NCI-H2227 (cell line): ENCODE data around the gene PDCD7.
A peak's percentile ranks its signal among the peaks of the same experiment; 100 is the strongest.
"Not testable (repeated sequence)": the region's sequence is repeated elsewhere in the genome, so short reads cannot be mapped to it uniquely, and the experiment has no call there.

ENCODE experiments used
- DNase-seq: peaks from one replicate; lab custom pipeline; 2025; ENCODE audit not compliant: unreplicated experiment; lab: John Stamatoyannopoulos, UW

PDCD7 gene

DNA sequence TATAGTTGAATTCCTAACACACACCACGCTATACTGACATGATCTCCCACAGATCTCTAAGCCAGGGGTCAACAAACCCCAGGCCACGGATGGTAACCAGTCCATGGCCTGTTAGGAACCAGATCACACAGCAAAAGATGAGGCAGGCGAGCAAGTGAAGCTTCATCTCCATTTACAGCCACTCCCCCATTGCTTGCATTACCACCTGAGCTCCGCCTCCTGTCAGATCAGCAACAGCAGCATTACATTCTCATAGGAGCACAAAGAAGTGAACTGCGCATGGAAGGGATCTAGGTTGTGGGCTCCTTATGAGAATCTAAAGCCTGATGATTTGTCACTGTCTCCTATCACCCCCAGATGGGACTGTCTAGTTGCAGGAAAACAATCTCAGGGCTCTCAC is 2.7 kb downstream of the PDCD7 start:
- peak; percentile 10 for DNase-seq

DNA sequence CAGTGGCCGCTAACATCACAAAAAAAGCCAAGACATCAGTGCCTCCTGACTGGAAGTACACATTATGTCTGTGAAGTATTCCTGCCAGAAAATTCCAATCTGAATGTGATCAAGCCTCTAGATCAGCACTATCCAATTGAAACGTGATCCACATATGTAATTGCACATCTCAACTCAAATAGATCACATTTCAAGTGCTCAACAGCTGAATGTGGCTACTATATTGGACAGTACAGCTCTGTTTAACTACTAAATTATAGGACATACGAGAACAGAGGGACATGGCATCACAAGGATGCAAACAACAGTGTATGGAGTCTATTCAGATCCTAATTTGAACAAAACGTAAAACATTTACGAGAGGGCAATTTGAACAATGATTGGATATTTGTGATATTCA is 18.1 kb downstream of the PDCD7 start:
- DNase-seq = peak; percentile 22

DNA sequence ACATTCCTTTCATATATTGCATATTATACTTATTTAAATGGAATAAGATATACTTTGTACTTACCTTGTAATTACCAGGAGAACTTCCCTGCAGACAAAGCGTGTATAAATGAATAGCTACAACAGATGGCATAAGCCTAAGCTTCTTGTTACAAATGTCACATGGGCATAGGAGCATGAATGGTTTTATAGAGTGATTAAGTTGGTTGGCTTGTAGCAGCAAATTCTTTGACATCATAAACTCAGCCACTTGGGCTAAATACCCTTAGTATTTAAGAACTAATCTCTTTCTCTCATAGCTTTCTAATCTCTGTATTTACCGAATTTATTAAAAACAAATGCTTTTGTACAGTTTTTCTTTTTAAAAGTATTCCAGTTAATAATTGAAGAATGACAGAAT is 18.5 kb downstream of the PDCD7 start, which contains the start of gene UBAP1L:
Gene UBAP1L (minus strand): TSS at position 115 of the 400 bp plus-strand sequence. CDS start 8,985 bp downstream, outside the sequence.
- peak; percentile 5 for DNase-seq

DNA sequence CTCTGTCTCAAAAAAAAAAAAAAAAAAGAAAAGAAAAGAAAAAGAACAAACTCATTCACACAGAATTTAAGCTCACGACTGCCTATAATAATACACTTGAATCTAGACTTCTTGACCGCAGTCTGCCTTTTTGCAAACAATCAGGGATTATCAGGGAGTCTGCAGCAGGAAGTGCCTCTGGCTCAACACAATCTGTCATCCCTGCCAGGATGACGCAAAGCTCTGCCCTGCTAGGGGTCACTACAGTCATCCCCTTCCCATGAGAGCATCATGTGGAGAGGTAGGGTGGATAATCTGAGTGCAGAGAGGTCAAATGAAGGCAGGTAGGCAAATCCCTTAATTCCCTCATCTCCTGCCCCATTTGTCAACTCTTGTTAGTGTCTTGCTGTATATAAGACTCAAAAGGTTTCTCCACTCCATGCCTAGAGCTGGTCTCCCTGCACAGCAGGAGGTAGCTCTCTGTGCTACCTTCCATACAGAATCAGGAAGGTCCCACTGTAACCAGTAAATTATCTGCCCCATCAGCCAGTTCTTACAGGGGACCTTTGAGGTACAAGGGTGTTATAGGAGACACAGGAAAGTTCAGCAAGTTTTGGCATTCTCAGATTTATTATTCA is 22.8 kb downstream of the PDCD7 start:
- no peak for DNase-seq

DNA sequence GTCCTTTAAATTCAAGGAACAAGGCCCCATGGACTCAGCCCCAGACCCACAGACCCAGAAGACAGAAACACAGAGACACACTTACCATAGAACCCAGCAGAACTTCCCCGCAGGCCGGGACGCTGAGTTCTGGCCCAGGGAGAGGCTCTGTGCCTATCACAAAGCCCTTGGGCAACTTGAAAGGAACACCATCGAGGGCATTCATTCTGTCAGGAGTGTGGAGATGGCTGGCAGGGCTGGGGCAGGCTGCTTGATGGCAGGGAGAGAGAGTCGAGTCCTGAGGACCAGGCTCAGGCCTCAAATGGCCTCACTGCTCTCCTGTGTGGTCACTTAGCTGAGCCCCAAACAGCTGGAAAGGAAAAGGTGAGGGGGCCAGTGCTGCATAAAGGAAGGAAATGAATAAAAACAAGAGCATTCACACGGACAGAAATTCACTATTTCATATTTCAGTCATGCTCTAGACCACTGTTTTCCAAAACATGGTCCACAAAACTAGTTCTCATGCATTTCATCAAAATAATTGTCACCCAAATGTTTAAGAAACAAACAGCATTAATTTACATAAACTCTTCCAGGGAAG is 27.5 kb downstream of the PDCD7 start:
- DNase-seq = no peak

DNA sequence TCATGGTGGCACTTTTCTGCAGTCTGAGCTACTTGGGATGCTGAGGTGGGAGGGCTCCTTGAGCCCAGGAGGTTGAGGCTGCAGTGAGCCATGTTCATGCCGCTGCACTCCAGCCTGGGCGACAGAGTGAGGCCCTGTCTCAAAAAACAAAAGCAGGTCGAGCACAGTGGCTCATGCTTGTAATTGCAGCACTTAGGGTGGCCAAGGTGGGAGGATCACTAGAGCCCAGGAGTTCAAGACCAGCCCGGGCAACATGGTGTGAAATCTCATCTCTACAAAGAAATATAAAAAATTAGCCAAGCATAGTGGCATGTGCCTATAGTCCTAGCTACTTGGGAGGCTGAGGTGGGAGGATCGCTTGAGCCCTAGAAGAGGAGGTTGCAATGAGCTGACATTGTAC is 28.6 kb downstream of the PDCD7 start:
- no peak for DNase-seq

DNA sequence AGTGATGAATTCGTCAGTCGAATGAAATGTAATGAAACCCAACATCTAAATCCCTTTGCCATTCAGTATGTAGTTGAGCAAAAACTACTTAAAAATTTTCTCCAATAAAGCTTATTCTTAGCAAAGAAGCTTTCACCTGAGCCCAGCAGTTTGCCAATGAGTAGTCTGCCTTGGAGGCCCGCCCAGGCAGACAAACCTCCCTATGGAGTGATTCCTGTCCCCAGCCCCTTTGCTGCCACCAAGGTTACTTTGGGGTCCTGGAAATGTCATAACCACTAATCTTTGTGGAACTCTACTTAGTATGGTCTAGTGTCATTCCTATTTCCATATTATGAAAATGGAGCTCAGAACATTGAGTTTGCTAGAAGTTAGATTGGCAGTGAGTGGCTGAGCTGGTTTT is 30.7 kb downstream of the PDCD7 start:
- no peak for DNase-seq

DNA sequence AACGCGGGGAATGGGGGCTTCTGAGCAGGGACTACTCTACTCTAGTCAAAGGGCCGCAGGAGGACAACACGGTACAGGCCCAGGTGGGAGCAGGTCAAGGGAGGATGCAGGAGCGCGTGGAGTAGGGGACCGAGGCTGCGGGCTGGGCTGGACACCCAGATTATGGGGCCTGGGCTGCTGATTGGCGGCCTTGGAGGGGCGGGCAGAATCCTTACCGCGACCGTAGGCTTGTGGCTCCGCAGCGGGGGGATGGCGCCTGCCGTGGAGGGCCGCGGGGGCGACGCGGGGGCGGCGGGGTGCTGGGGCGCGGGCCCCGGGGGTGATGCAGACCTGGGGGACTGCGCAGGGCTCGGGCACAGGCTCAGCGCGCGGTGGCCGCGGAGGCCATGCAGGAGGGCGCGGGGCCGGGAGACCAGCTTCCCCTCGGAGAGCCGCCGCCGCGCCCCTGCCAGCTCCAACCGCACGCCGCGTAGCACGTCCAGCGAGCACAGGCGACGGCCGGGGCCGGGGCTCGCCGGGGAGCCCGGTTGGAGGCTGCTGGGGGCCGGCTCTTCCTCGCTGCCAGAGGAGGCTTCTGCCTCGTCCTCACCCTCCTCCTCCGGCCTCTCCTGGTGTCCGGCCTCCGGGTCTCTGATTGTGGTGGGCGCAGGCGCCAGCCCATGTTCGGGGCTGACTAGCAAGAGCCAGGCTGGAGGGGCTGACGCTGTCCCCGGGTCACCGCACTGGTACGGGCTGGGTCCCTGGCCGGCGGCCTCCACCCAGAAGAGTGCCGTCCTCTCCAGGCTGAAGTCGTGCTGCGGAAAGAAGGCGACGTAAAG is 31.5 kb downstream of the PDCD7 start:
- DNase-seq = no peak

DNA sequence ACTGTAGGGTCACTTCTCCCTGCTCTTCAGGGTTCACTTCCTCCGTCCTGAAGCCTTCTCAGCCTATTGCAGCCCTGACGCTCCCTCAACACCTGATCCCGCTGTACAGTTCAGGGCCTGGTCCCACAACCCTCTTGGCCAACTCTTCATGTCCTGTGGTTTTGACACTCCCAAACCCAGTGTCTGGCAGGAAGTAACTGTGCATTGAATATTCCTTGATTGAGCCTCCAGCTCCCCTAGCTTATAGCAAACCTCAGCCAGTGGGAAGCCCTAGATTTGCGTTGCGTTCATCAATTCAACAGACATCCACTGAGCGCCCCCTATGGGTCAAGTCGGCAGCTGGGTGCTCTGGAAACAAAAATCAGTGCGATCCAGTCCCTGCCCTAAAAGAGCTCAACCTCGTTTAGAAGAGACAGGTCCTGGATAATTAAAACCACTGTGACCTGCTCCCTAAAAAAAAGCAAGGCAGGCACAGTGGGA is 32.2 kb downstream of the PDCD7 start:
- peak; percentile 49 for DNase-seq

DNA sequence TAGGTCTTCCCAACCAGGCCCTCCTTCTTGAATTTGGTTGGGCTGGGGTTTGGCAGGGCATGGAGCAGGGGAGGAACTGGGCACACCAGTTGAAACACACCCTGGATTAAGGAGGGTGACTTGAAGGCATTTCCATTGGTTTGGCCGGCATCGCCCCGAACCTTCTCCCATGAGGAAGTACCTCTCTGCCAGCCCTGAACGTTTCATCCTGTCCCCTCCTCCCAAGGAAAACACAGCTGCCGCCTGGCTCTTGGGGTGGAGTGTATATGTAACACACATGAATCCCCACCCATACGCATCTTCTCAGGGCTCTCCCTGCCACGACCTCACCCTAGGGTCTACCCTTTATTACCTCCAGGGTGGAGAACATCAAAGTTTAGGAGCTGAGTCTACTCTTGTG is 33.2 kb downstream of the PDCD7 start:
- DNase-seq = no peak

DNA sequence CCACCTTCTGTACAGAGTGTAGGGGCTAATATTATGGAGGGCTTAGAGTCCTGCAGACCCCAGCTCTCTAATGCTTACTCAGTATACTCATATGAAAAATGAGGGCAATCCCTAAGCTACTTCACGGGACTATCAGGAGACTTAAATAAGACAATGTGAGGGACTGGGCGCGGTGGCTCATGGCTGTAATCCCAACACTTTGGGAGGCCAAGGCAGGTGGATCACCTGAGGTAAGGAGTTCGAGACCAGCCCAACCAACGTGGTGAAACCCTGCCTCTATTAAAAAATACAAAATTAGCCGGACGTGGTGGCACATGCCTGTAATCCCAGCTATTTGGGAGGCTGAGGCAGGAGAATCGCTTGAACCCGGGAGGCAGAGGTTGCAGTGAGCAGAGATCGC is 33.8 kb downstream of the PDCD7 start:
- not testable (repeated sequence) for DNase-seq

DNA sequence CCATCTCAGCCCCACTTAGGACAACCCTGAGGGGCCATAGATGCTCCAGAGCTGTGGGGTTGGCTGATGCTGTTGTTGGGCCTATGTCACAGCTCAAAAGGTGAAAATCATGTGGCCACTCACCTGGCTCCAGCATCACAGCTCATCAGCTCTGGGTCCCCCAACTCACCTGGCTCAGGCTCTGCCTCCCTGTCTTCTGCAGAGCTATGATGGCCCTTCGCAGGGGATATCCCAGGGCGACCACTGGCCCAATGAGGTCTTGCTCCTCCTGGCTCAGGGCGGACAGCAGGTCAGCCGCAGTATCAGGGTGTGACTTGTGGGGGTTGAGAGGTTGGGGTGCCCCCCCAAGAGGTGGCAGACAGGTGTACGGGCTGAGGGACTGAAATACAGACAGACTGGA is 34.3 kb downstream of the PDCD7 start:
- no peak for DNase-seq

DNA sequence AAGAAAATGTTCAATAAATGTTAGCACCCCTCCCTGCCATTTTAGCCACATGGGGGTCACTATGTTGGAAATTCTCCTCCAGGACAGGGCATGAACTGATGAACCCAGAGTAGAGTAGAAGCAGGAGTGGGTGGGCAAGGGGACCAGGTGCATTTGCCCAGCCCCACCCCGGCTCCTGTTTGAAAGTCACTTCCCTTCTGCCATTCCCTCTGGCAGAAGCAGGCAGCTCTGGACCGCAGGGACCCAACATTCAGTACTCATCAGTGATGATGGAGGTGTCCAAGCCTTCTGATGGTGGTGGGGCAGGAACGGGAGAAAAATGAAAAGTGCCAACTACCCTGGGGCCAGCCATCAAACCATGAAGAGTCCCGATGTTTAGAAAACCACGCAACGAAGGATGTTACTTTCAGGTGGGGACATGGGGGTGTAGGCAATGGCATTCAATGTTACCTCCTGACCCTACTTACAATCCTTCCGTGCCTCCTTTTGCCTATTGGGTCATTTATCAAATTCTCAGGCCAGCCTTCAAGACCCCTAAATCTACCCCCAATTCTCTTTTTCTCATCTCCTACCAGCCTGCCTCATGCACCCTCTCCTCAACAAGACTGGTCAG is 35.9 kb downstream of the PDCD7 start:
- no peak for DNase-seq

DNA sequence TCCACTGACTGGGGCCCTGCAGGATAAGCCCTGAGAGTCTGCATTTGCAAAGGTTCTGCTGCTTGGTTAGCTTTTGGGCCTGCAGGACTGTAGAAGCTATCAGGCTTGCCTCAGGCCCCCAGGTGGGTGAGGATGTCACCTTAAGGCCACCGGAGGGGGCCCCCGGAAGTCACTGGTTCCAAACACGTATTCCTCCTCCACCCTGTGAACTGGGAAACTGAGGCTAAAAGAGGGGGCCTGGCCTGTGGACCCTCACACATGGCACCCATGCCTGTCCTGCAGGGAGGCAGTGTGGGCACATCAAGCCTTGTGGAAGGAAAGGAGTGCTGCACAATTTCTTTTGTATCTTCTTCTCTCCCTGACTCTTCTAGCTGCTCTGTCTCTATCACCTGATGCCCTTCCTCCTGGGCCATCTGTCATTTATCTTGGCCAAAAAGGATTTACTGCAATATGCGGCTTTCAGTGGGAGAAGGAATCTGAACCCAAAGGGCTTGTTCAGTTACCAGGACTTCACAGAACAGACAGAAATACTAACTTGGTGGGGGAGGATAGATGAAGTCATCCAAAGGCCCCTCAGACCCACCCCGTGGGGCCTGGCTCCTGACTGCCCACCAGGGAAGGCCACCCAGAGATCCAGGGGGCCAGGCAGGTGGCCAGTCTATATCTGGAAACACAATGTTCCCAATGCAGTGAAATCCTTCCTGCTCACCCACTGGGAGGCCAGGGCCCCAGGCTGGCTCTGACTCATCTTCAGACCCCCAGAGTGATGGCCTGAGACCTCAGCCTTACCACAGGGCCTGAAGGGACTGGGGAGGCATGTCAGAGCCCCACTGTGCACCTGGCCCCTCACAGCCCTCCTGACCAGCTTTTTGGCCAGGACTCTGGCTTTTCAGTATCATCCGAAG is 36.9 kb downstream of the PDCD7 start:
- no peak for DNase-seq

DNA sequence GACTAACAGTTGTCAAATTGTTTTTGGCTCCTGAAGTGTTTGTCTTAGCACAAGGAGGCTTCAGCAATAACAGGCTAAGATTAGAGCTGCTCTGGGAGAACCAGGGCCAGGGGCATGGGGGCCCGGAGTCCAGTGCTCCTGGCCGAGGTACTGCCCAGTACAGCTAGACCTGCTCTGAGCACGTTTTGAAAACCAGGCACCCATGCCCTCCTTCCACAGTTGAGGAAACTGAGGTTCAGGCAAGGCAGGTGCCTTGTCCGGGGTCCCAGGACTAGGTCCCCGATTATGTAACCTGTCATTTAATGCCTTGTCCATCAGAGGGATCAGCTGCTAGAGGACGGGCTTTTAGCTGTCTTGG is 37.9 kb downstream of the PDCD7 start:
- no peak for DNase-seq

DNA sequence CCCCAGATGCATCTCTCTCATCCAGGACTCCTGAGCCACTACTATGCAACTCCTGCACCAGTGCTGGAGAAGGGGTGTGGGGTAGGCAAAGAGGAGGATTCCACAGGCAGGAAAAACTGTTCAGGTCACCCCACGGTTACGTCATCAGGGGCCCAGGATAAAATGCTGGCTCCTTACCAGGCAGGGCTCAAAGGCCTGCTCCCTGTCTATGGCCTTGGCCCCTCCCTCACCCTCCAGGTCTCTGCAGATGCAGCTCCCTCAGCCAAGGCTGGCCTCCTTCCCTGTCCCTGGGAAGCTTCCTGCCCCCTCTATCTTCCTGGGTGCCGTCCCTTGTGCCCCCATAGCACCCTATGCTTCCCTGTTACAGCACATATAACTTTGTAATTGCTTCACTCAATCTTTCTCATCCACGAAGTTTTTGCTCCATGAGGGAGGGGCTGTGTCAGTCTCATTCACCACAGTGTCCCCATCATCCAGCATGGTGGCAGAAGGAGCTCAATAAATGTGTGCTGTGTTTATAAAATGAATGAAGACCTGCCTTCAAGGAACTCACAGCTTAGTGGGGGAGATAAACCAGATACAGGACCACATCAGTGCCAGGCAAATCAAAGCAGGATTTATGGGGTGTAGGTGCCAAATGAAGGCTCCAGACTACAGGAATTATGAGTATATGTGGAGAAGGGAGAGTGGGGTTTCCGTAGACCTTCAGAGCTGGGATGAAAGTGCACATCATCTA is 38.4 kb downstream of the PDCD7 start:
- no peak for DNase-seq

DNA sequence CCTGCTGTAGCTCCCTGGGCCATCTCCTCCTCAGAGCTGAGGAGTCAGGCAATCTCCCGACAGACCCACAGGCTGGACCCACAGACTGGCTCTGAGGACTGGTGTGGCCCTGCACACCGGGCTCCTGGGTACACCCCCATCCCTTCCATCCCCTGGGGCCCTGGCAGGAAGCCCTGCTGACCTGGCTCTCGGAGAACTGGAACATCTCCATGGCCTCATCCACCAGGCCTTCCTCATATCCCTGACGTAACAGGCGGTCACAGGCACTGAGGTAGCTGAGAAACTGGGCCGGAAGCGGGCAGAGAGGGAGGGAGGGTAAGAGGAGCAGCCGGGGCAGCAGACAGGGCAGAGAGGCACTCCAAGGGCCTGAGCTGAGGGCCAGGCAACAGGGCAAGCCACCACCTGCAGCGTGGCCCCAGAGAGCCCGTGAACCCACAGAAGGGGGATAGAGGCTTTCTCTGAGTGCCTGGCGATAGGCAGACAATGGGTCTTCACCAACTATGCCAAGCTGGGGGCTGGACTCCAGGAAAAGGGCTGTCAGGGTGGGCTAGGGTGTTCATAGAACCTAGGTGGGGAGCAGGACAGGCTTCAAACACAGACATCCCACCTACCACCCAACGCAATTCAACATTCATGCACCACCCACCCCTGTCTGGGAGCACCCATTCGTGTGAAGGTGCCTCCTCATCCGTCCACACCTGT is 39.2 kb downstream of the PDCD7 start:
- DNase-seq = no peak

DNA sequence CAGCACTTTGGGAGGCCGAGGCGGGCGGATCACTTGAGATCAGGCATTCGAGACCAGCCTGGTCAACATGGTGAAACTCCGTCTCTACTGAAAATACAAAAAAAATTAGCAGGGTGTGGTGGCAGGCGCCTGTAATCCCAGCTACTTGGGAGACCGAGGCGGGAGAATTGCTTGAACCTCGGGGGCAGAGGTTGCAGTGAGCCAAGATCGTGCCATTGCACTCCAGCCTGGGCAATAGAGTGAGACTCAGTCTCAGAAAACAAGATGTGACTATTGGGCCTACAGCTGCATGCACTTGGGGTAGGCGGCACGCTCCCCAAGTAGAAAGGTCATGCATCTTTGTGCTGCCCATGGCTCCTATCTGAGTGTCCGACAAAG is 39.8 kb downstream of the PDCD7 start:
- not testable (repeated sequence) for DNase-seq
